Measurements from ENCODE around the gene ARMC7.

Gene ARMC7

DNA sequence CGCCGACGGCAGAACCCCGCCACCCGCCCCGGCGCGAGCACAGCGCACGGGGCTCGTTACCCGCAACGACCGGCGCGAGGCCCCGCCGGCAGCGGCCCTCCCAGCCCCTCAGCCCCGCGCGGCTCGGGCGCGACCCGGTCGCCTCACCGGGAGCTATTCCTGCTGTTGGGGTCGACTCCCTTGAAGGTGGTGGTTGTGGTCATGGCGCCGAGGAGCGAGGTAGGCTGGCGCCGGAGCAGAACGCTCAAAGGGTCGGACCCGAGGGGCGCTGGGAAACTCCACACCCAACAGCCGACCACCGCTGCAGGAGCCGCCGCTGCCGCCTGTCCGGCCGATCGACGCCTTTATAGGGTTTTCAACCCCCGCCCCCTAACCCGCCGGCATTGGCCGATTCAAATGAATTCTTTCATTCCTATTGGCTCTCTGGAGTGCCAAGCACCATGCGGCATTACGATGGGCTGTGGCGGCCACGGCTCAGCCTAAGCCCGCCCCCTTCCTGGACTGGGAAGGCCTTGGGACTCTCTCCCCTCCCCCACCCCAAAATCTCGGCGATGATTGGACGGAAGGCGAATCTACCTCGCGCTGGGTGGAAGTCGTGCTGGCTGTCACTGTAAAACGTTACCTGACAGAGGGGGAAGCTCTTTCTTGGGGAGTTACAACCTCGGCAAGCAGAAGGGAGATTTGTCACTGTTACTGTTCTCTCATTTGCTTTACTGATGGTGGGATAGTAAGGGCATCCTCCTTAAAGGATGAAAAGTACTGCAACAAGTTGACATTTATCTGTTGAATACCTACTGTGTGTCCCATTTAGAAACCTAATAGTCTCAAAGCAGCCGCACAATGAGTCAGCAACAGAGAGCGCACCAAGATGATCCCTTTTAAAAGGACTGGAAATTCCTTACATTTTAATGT, 44.7 kb downstream of the ARMC7 start, which contains the start of gene JPT1:
Gene JPT1, minus strand, starts transcription at position 318 of the 912 bp plus-strand sequence. Its CDS starts 115 bp downstream, at position 203.
- TF ChIP-seq, protein P1, sequence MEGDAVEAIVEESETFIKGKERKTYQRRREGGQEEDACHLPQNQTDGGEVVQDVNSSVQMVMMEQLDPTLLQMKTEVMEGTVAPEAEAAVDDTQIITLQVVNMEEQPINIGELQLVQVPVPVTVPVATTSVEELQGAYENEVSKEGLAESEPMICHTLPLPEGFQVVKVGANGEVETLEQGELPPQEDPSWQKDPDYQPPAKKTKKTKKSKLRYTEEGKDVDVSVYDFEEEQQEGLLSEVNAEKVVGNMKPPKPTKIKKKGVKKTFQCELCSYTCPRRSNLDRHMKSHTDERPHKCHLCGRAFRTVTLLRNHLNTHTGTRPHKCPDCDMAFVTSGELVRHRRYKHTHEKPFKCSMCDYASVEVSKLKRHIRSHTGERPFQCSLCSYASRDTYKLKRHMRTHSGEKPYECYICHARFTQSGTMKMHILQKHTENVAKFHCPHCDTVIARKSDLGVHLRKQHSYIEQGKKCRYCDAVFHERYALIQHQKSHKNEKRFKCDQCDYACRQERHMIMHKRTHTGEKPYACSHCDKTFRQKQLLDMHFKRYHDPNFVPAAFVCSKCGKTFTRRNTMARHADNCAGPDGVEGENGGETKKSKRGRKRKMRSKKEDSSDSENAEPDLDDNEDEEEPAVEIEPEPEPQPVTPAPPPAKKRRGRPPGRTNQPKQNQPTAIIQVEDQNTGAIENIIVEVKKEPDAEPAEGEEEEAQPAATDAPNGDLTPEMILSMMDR (IDR thresholded peaks at IDR 0.05): no peak

DNA sequence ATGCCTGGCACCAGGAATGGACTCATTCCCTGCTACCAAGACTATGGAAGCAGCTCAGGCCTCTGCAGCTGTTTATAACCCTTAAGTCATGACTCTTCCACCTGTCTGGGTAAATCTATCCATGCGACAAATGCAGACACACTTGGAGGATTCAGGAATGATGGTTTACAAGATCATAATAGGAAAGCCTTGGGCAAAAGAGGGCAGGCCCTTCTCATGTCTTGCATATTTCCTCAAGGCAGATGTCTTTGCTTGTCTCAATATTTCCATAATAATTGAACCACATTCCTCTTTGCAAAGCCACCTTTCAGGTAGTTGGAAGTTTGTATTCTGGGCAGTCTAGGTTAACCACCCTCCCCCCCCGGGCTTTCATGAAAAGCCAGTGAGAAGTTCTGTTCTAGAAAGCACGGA, 45.4 kb downstream of the ARMC7 start:
- TF ChIP-seq, protein P1 (IDR thresholded peaks at IDR 0.05): no peak

DNA sequence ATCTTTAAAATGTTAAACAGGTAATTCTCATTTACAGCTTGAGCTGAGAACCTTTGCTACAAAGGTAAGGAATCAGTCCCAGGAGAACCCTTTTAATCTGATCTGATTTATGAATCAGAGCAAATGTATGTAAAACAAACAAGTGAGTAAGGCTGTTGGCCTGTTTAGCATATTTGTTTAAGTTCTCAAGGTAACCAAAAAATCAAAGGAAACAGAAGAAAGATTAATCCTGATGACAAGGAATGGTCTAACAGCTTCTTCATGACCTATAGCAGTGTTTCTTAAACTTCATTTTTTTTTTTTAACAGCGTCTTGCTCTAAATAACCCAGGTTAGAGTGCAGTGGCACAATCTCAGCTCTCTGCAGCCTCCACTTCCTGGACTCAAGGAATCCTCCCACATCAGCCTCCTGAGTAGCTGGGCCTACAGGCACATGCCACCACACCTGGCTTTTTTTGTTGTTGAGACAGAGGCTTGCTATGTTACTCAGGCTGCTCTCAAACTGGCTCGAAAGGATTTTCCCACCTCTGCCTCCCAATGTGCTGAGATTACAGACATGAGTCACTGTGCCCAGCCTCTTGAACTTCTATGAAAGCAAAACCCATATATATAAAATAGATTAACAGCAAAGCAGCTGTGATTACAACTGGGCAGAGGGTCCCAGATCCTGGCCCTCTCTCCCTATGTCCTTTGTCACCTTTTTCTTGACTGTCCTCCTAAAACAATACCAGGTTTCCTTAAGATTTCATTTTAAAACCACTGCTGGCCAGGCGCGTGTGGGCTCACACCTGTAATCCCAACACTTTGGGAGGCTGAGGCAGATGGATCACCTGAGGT, 49.6 kb downstream of the ARMC7 start:
- TF ChIP-seq, protein P1 (IDR thresholded peaks at IDR 0.05): no peak

DNA sequence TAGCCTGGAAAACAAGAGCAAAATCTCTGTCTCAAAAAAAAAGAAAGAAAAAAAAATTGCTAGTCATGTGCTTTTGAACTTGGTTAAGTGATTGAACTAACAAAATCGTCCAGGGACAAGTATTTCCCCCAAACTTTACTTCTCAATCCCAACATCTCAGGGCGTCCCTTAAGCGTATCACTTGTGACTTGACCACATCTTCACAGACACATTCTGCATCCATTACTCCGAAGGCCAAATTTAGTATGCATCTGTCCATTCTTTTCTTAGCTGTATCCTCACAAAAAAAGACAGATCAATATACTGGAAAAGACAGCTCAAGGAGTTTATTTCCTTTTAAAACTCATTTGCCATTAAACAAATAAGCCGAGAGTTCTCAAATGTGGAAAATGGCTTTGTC, 50.4 kb downstream of the ARMC7 start:
- TF ChIP-seq, protein P1 (IDR thresholded peaks at IDR 0.05): no peak

DNA sequence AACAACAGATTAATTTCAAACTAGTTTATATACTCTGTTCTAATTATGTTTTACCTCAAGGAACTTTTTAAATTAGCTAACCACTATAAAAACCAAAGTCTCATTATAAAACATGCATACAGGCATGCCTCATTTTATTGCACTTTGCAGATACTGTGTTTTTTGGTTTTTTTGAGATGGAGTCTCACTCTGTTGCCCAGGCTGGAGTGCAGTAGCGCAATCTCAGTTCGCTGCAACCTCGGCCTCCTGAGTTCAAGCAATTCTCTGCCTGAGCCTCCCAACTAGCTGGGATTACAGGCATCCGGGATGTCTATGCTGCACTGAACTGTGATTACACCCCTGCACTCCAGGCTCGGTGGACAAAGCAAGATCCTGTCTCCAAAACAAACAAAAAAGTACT, 53.3 kb downstream of the ARMC7 start:
- TF ChIP-seq, protein P1 (IDR thresholded peaks at IDR 0.05): no peak

DNA sequence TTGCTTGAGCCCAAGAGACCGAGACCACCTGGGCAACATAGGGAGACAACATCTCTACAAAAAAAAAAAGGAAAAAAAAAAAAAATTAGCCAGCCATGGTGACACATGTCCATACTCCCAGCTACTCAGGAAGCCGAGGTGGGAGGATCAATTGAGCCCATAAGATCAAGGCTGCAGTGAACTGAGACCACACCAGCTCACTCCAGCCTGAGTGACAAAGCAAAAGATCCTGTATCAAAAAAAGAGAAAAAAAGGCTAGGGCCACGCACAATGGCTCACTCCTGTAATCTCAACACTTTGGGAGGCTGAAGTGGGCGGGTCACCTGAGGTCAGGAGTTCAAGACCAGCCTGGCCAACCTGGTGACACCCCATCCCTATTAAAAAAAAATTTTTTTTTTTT, 59.2 kb downstream of the ARMC7 start:
- TF ChIP-seq, protein P1 (IDR thresholded peaks at IDR 0.05): no peak

DNA sequence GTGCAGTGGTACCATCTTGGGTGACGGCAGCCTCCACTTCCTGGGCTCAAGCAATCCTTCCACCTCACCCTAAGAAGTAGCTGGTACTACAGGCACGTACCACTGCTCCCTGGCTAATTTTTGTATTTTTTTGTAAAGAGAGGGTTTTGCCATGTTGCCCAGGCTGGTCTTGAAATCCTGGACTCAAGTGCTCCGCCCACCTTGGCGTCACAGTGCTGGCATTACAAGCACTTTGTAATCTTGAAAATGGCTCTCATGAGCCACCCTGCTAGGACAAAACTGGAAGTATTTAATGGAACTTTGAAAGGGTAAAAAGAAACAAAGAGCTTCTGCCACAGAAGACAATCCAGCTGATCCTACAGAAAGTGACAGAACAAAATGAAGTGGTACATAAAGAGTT, 63.8 kb downstream of the ARMC7 start:
- TF ChIP-seq, protein P1 (IDR thresholded peaks at IDR 0.05): no peak
